Right cardiac atrium (tissue), 5 donors: ENCODE results near the gene ARHGAP30. TPM values are rescaled to one million over a fixed set of nuclear protein-coding genes. Genes with fewer than 3 reads are reported as not detected.
A peak's percentile ranks its signal among the peaks of the same experiment; 100 is the strongest.

ENCODE experiments used
- ATAC-seq, 2 donors: fragments of 200-7000 bp; cut with Tn5 transposase; one replicate each; pipeline versions ENCODE4 v1.8.0 to v1.9.1; 2020; ENCODE audit warnings: moderate library complexity in 2 of 2, mild to moderate bottlenecking in 1 of 2
- DNase-seq, 3 donors: peaks; one replicate each; pipeline ENCODE4 v3.0.0-alpha.2; 2020
- H3K27ac ChIP-seq: one replicate; pipeline ENCODE4 v1.5.1; 2013; ENCODE audit warnings: mild to moderate bottlenecking, low read length, control low read depth, moderate library complexity
- H3K27me3 ChIP-seq: one replicate; pipeline ENCODE4 v1.6.1; 2013; ENCODE audit not compliant: control insufficient read depth, insufficient read depth
- H3K4me1 ChIP-seq: one replicate; pipeline ENCODE4 v1.6.1; 2013; ENCODE audit warnings: low read length; ENCODE audit not compliant: control insufficient read depth, insufficient read depth
- H3K4me3 ChIP-seq: one replicate; pipeline ENCODE4 v1.5.1; 2013; ENCODE audit warnings: low read length, control low read depth
- H3K9me3 ChIP-seq: one replicate; pipeline ENCODE4 v1.6.1; 2013; ENCODE audit warnings: low read length; ENCODE audit not compliant: control insufficient read depth
- WGBS: extraction: QIAGEN DNeasy Blood & Tissue Kit; methylation state at CpG from one replicate; pipeline ENCODE4 v1.1.7; 2013; 5-methylcytosine and 5-hydroxymethylcytosine counted together
- intact Hi-C, 4 donors: fragments of 100-400 bp; cut with DNase I; formaldehyde crosslinking; loops; one replicate each; pipeline versions ENCODE4 v1.11.0 to v1.14.0; 2022 to 2023
- polyA plus RNA-seq: library from polyadenylated mRNA; stranded (reverse); fragments of 200-250 nt; gene quantifications from one replicate; pipeline ENCODE4 v1.2.3, GENCODE V29; 2013
- total RNA-seq, 4 donors: library from RNA; stranded (reverse); fragmentation: NEBNext Ultra II Directional; extraction: Animal tissue kit (Norgen Biotek cat#: 25700); gene quantifications; one replicate each; pipeline ENCODE4 v1.2.1, GENCODE V29; 2021
- donor health status: healthy with polysubstance abuse.
- donor health status: DM: no; HTN: yes; CAD: no.
- donor health status: DM: no; HTN: no; CAD: no.
- donor health status: DM: no; HTN: yes; CAD: no; lungs with severe emphysema.
- donor health status: DM: yes; HTN: yes; CAD: no.

The ARHGAP30 gene
- total and polyA plus RNA-seq, 5 donors = 1.5 to 5.0 (median 4.5) TPM

GRCh38 chr1:161008869-161009510 lies 60.7 kb downstream of the ARHGAP30 start:
- 59% methylated on average over 4 of the region's 4 CpGs for WGBS
- Histone ChIP-seq H3K4me3 (no peak overlapping the region), H3K27me3 (no peaks in the 10 kb centered on the region), H3K27ac (no peak overlapping the region), H3K4me1 (peaks cover 4% of the 10 kb centered on the region), H3K9me3 (no peaks in the 10 kb centered on the region)
- DNase-seq = no peak
- intact Hi-C loops = no loop called here
- no peak for ATAC-seq

GRCh38 chr1:161007369-161007768 lies 62.3 kb downstream of the ARHGAP30 start:
- Histone ChIP-seq H3K4me3 (no peak overlapping the region), H3K9me3 (no peaks in the 10 kb centered on the region), H3K27ac (no peak overlapping the region), H3K27me3 (no peaks in the 10 kb centered on the region), H3K4me1 (no peaks in the 10 kb centered on the region)
- WGBS = 96% methylated on average over 2 of the region's 2 CpGs
- DNase-seq (no peak), ATAC-seq (no peak)
- intact Hi-C loops = no loop called here

GRCh38 chr1:161006563-161006962 lies 63.1 kb downstream of the ARHGAP30 start:
- Histone ChIP-seq H3K4me1 (no peaks in the 10 kb centered on the region), H3K27ac (no peak overlapping the region), H3K27me3 (no peaks in the 10 kb centered on the region), H3K9me3 (no peaks in the 10 kb centered on the region), H3K4me3 (no peak overlapping the region)
- ATAC-seq (no peak), DNase-seq (no peak)
- WGBS = 95% methylated on average over 8 of the region's 8 CpGs
- intact Hi-C loops = no loop called here

- Histone ChIP-seq H3K27ac (no peak overlapping the region), H3K27me3 (no peaks in the 10 kb centered on the region), H3K4me1 (peaks cover 2% of the 10 kb centered on the region), H3K4me3 (no peak overlapping the region), H3K9me3 (no peaks in the 10 kb centered on the region)
- peak in 1 of 3 donors; percentile 61 for DNase-seq
- ATAC-seq = no peak
- intact Hi-C loops = no loop called here
- WGBS = 43% methylated on average over 5 of the region's 5 CpGs
Observed at GRCh38 chr1:161001525-161001924, 68.2 kb downstream of the ARHGAP30 start.

- intact Hi-C loops = no loop called here
- H3K4me1 ChIP-seq = peaks cover 2% of the 10 kb centered on the region
Observed at GRCh38 chr1:161000736-161001480, 68.8 kb downstream of the ARHGAP30 start.

GRCh38 chr1:160999376-160999775 lies 70.3 kb downstream of the ARHGAP30 start:
- intact Hi-C loops = loop anchor here in 3 of 4 donors (5.0 to 10.0 kb wide), 4 partner anchors 45 to 135 kb away; partner anchors contain the start of genes DEDD (in 2 of the 3), KLHDC9 (in 2 of the 3) and USF1 (in 2 of the 3)
- H3K9me3 ChIP-seq = no peaks in the 10 kb centered on the region
- H3K27ac ChIP-seq = no peak overlapping the region
- H3K4me3 ChIP-seq = no peak overlapping the region
- WGBS = 88% methylated on average over 5 of the region's 5 CpGs
- DNase-seq = no peak
- H3K4me1 ChIP-seq = peaks cover 2% of the 10 kb centered on the region
- ATAC-seq = no peak
- H3K27me3 ChIP-seq = no peaks in the 10 kb centered on the region

More at GRCh38 chr1:161000736-161001480, 68.8 kb downstream of the ARHGAP30 start:
- ATAC-seq (no peak), DNase-seq (no peak)
- Histone ChIP-seq H3K9me3 (no peaks in the 10 kb centered on the region), H3K27me3 (no peaks in the 10 kb centered on the region), H3K27ac (no peak overlapping the region), H3K4me3 (no peak overlapping the region)
- WGBS = 70% methylated on average over 11 of the region's 11 CpGs

- peaks cover 2% of the 10 kb centered on the region for H3K4me1 ChIP-seq
- intact Hi-C loops = loop anchor here in 3 of 4 donors (5.0 to 10.0 kb wide), 4 partner anchors 47 to 137 kb away; partner anchors contain the start of genes DEDD (in 2 of the 3), KLHDC9 (in 2 of the 3) and USF1 (in 2 of the 3)
- peak; percentile 74 to 87 (median 83) for DNase-seq
- peak overlapping the region; percentile 63 for H3K27ac ChIP-seq
- no peaks in the 10 kb centered on the region for H3K9me3 ChIP-seq
- WGBS = 68% methylated on average over 1 of the region's 1 CpG
- H3K4me3 ChIP-seq = no peak overlapping the region
- no peaks in the 10 kb centered on the region for H3K27me3 ChIP-seq
- ATAC-seq = peak; percentile 90
Observed at GRCh38 chr1:160997323-160998038, 72.2 kb downstream of the ARHGAP30 start.

Other genes with a start within 250 kb of the ARHGAP30 start
- 1 to 10 TPM in 2 of 4 donors, under 1 TPM in 2; 0.51 to 2.3 (median 0.86) TPM for gene CD244, start 207.0 kb downstream of the ARHGAP30 start, total RNA-seq
- gene CD244, start 207.0 kb downstream of the ARHGAP30 start, polyA plus RNA-seq = 0.29 TPM
- gene ITLN1, start 184.7 kb downstream of the ARHGAP30 start, total RNA-seq = 10 to 100 TPM in 3 of 4 donors, 1 to 10 TPM in 1; 6.4 to 30.0 (median 21.2) TPM
- gene ITLN1, start 184.7 kb downstream of the ARHGAP30 start, polyA plus RNA-seq = 3.0 TPM
- 1 to 10 TPM in 2 of 4 donors, under 1 TPM in 2; 0.58 to 2.1 (median 0.94) TPM for gene ITLN2, start 115.1 kb downstream of the ARHGAP30 start, total RNA-seq
- 0.88 TPM for gene ITLN2, start 115.1 kb downstream of the ARHGAP30 start, polyA plus RNA-seq
- gene F11R, start 48.7 kb downstream of the ARHGAP30 start, total RNA-seq = 10 to 100 TPM; 18.8 to 27.2 (median 25.3) TPM
- 12.6 TPM for gene F11R, start 48.7 kb downstream of the ARHGAP30 start, polyA plus RNA-seq
- gene TSTD1, start 30.9 kb downstream of the ARHGAP30 start, total RNA-seq = 10 to 100 TPM; 23.5 to 46.8 (median 35.8) TPM
- 63.6 TPM for gene TSTD1, start 30.9 kb downstream of the ARHGAP30 start, polyA plus RNA-seq
- gene USF1, start 23.9 kb downstream of the ARHGAP30 start, total RNA-seq = 10 to 100 TPM; 34.5 to 41.4 (median 40.7) TPM
- 32.8 TPM for gene USF1, start 23.9 kb downstream of the ARHGAP30 start, polyA plus RNA-seq
- not detected for gene NECTIN4, start 19.7 kb upstream of the ARHGAP30 start, total RNA-seq
- gene NECTIN4, start 19.7 kb upstream of the ARHGAP30 start, polyA plus RNA-seq = 0.02 TPM
- 1 to 10 TPM; 3.4 to 5.4 (median 4.4) TPM for gene KLHDC9, start 28.5 kb upstream of the ARHGAP30 start, total RNA-seq
- gene KLHDC9, start 28.5 kb upstream of the ARHGAP30 start, polyA plus RNA-seq = 5.1 TPM
- gene PFDN2, start 48.1 kb upstream of the ARHGAP30 start, total RNA-seq = 10 to 100 TPM; 44.9 to 58.6 (median 51.5) TPM
- gene PFDN2, start 48.1 kb upstream of the ARHGAP30 start, polyA plus RNA-seq = 151 TPM
- 10 to 100 TPM; 28.0 to 33.5 (median 30.4) TPM for gene NIT1, start 48.2 kb upstream of the ARHGAP30 start, total RNA-seq
- 29.7 TPM for gene NIT1, start 48.2 kb upstream of the ARHGAP30 start, polyA plus RNA-seq
- gene DEDD, start 62.8 kb upstream of the ARHGAP30 start, total RNA-seq = 10 to 100 TPM; 26.3 to 30.6 (median 28.7) TPM
- gene DEDD, start 62.8 kb upstream of the ARHGAP30 start, polyA plus RNA-seq = 15.5 TPM
- 10 to 100 TPM; 82.6 to 91.0 (median 89.1) TPM for gene UFC1, start 84.1 kb upstream of the ARHGAP30 start, total RNA-seq
- 99.9 TPM for gene UFC1, start 84.1 kb upstream of the ARHGAP30 start, polyA plus RNA-seq
- 10 to 100 TPM; 14.9 to 25.7 (median 20.9) TPM for gene USP21, start 89.6 kb upstream of the ARHGAP30 start, total RNA-seq
- gene USP21, start 89.6 kb upstream of the ARHGAP30 start, polyA plus RNA-seq = 18.1 TPM
- gene PPOX, start 96.5 kb upstream of the ARHGAP30 start, total RNA-seq = 10 to 100 TPM; 11.4 to 16.0 (median 14.9) TPM
- gene PPOX, start 96.5 kb upstream of the ARHGAP30 start, polyA plus RNA-seq = 15.2 TPM
- gene B4GALT3, start 107.6 kb upstream of the ARHGAP30 start, total RNA-seq = 10 to 100 TPM; 16.0 to 21.0 (median 19.7) TPM
- gene B4GALT3, start 107.6 kb upstream of the ARHGAP30 start, polyA plus RNA-seq = 17.5 TPM
- gene ADAMTS4, start 129.2 kb upstream of the ARHGAP30 start, total RNA-seq = 100 to 1,000 TPM in 1 of 4 donors, 10 to 100 TPM in 2, 1 to 10 TPM in 1; 6.9 to 111 (median 17.2) TPM
- gene ADAMTS4, start 129.2 kb upstream of the ARHGAP30 start, polyA plus RNA-seq = 24.4 TPM
- 100 to 1,000 TPM; 162 to 229 (median 177) TPM for gene NDUFS2, start 132.5 kb upstream of the ARHGAP30 start, total RNA-seq
- 219 TPM for gene NDUFS2, start 132.5 kb upstream of the ARHGAP30 start, polyA plus RNA-seq
- 10 to 100 TPM; 23.3 to 44.3 (median 32.9) TPM for gene FCER1G, start 145.4 kb upstream of the ARHGAP30 start, total RNA-seq
- 33.4 TPM for gene FCER1G, start 145.4 kb upstream of the ARHGAP30 start, polyA plus RNA-seq
- gene APOA2, start 153.7 kb upstream of the ARHGAP30 start, total RNA-seq = not detected
- gene APOA2, start 153.7 kb upstream of the ARHGAP30 start, polyA plus RNA-seq = 0.34 TPM
- gene TOMM40L, start 156.2 kb upstream of the ARHGAP30 start, total RNA-seq = 10 to 100 TPM; 27.7 to 42.9 (median 32.1) TPM
- gene TOMM40L, start 156.2 kb upstream of the ARHGAP30 start, polyA plus RNA-seq = 31.9 TPM
- gene NR1I3, start 168.3 kb upstream of the ARHGAP30 start, total RNA-seq = not detected
- 0.18 TPM for gene NR1I3, start 168.3 kb upstream of the ARHGAP30 start, polyA plus RNA-seq
- gene PCP4L1, start 188.9 kb upstream of the ARHGAP30 start, total RNA-seq = under 1 TPM; 0.21 to 0.94 (median 0.57) TPM
- 0.45 TPM for gene PCP4L1, start 188.9 kb upstream of the ARHGAP30 start, polyA plus RNA-seq
- 10 to 100 TPM in 1 of 4 donors, 1 to 10 TPM in 3; 4.8 to 10.2 (median 8.5) TPM for gene MPZ, start 240.1 kb upstream of the ARHGAP30 start, total RNA-seq
- 23.2 TPM for gene MPZ, start 240.1 kb upstream of the ARHGAP30 start, polyA plus RNA-seq
- gene SDHC, start 244.5 kb upstream of the ARHGAP30 start, total RNA-seq = 100 to 1,000 TPM; 236 to 275 (median 248) TPM
- gene SDHC, start 244.5 kb upstream of the ARHGAP30 start, polyA plus RNA-seq = 167 TPM